Inferior parietal cortex (tissue), 1 donor: ENCODE data around the gene TERB2.
"Not testable (repeated sequence)": the region's sequence is repeated elsewhere in the genome, so short reads cannot be mapped to it uniquely, and the experiment has no call there.

Experiments used
- DNase-seq: peaks from one replicate; pipeline ENCODE4 v3.0.0-alpha.2; 2016; ENCODE audit errors: extremely low spot score

The TERB2 gene

GRCh38 chr15:44956388-44956787, at the start of gene TERB2:
Gene TERB2 (plus strand): TSS chr15:44956687. CDS start chr15:44956719, 32 bp downstream.
- no peak for DNase-seq

- no peak for DNase-seq
These were observed 47.1 kb upstream of the TERB2 start for GRCh38 chr15:44909423-44909822.

GRCh38 chr15:44910981-44911625, 45.4 kb upstream of the TERB2 start:
- no peak for DNase-seq

- DNase-seq, result not testable (repeated sequence)
These were observed 44.3 kb upstream of the TERB2 start for GRCh38 chr15:44912186-44912585.

- not testable (repeated sequence) for DNase-seq
These were observed 43.5 kb upstream of the TERB2 start for GRCh38 chr15:44912974-44913448.

- no peak for DNase-seq
These were observed 38.4 kb upstream of the TERB2 start for GRCh38 chr15:44918136-44918535.

GRCh38 chr15:44928658-44929057, 27.8 kb upstream of the TERB2 start:
- not testable (repeated sequence) for DNase-seq

GRCh38 chr15:44930283-44930682, 26.2 kb upstream of the TERB2 start:
- not testable (repeated sequence) for DNase-seq

- DNase-seq, result not testable (repeated sequence)
These were observed 1.8 kb downstream of the TERB2 start for GRCh38 chr15:44958302-44958701.

GRCh38 chr15:44968475-44968874, 12.0 kb downstream of the TERB2 start:
- no peak for DNase-seq

- DNase-seq, result no peak
These were observed 14.5 kb downstream of the TERB2 start for GRCh38 chr15:44971036-44971435.

- DNase-seq, result not testable (repeated sequence)
These were observed 19.7 kb downstream of the TERB2 start for GRCh38 chr15:44976183-44976582.

GRCh38 chr15:44977781-44978180, 21.3 kb downstream of the TERB2 start:
- not testable (repeated sequence) for DNase-seq

- DNase-seq, result not testable (repeated sequence)
These were observed 23.3 kb downstream of the TERB2 start for GRCh38 chr15:44979617-44980339.

GRCh38 chr15:44984144-44984543, 27.7 kb downstream of the TERB2 start:
- DNase-seq, result not testable (repeated sequence)

GRCh38 chr15:44986346-44987055, 30.0 kb downstream of the TERB2 start:
- DNase-seq, result not testable (repeated sequence)

- not testable (repeated sequence) for DNase-seq
These were observed 31.2 kb downstream of the TERB2 start for GRCh38 chr15:44987711-44988110.

GRCh38 chr15:44988184-44988869, 31.8 kb downstream of the TERB2 start:
- DNase-seq, result not testable (repeated sequence)

- not testable (repeated sequence) for DNase-seq
These were observed 32.4 kb downstream of the TERB2 start for GRCh38 chr15:44988870-44989219.

GRCh38 chr15:44997632-44998031, 41.1 kb downstream of the TERB2 start:
- not testable (repeated sequence) for DNase-seq

- no peak for DNase-seq
These were observed 42.6 kb downstream of the TERB2 start for GRCh38 chr15:44999105-44999504.

GRCh38 chr15:45001180-45001579, 44.7 kb downstream of the TERB2 start:
- not testable (repeated sequence) for DNase-seq
